Stimulated activated CD4-positive, alpha-beta T cell treated with anti-CD3 and anti-CD28 coated beads, Interleukin-1b, Interleukin-23, amount 100 ng/mL, for 48 hours (primary cell): Measurements from ENCODE around the gene GAPDHS.

ENCODE experiments used
- DNase-seq: peaks from one replicate; pipeline ENCODE4 v3.0.0-alpha.2; 2020

Gene GAPDHS

GRCh38 chr19:35540356-35540927, 7.2 kb downstream of the GAPDHS start:
- DNase-seq = no peak

GRCh38 chr19:35542209-35542608, 9.0 kb downstream of the GAPDHS start:
- DNase-seq = no peak

GRCh38 chr19:35543280-35544109, 10.2 kb downstream of the GAPDHS start:
- no peak for DNase-seq

- DNase-seq = no peak
Measured at GRCh38 chr19:35544110-35544802, 11.0 kb downstream of the GAPDHS start.

- peak; percentile 84 for DNase-seq
Measured at GRCh38 chr19:35545001-35545854, 12.0 kb downstream of the GAPDHS start, which contains the start of gene TMEM147. TMEM147 (plus strand) TSS chr19:35545626; CDS start chr19:35545740, 114 bp downstream.

DNA sequence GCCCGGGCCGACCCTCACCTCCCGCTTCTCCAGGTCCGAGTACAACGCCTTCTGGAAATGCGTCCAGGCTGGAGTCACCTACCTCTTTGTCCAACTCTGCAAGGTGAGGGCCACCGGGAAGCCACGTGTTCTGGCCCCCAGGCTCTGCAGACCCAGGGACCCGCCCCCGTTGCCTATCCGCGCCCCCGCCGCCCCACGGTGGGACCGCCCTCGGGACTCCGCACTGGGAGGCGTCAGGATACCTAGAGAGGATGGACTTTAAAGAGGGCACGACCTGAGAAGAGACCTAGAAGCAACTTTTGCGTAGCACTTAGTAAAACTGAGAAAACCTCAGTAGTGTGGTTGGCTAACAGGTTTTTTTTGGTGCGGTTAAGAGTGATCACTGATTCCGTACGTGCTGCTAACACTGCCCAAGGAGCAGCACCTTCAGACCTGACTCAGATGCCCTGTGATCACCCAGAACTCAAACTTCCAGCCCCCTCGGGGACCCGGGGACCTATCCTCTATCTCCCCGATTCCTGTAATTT, 12.7 kb downstream of the GAPDHS start:
- DNase-seq = peak; percentile 81

- DNase-seq = no peak
Measured at GRCh38 chr19:35546532-35546931, 13.3 kb downstream of the GAPDHS start.

DNA sequence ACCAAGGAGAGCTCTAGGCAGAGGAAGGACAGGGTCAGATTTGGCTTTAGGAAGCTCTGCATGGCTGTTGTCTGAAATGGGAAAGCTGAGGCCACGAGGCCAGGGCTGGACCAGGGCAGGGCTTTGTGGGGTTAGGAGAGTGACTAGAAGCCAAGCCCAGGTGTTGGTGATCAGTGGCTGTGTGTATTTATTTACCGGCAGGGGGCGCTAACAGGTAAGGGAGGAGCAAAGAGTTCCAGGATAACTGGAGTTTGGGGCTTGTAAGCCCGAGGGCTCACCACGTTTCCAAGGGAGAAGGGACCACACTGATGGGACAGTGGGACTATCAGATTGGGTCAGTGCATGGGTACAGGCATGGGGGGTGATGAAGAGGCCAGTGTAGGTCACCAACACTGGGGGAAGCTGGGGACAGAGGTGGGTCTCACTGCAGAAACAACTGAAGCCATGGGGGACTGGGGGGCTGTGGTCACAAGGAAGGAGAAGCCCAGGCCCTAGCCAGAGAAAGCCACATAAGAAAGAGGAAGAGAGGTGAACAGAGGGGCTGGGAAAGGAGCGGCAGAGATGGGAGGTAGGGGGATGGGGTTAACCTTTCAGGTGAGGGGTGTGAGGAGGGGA, 16.0 kb downstream of the GAPDHS start:
- DNase-seq = peak; percentile 50

GRCh38 chr19:35549879-35550523, 16.7 kb downstream of the GAPDHS start:
- DNase-seq = no peak

GRCh38 chr19:35551091-35551810, 18.0 kb downstream of the GAPDHS start:
- DNase-seq = no peak

- no peak for DNase-seq
Measured at GRCh38 chr19:35552534-35553384, 19.5 kb downstream of the GAPDHS start.

DNA sequence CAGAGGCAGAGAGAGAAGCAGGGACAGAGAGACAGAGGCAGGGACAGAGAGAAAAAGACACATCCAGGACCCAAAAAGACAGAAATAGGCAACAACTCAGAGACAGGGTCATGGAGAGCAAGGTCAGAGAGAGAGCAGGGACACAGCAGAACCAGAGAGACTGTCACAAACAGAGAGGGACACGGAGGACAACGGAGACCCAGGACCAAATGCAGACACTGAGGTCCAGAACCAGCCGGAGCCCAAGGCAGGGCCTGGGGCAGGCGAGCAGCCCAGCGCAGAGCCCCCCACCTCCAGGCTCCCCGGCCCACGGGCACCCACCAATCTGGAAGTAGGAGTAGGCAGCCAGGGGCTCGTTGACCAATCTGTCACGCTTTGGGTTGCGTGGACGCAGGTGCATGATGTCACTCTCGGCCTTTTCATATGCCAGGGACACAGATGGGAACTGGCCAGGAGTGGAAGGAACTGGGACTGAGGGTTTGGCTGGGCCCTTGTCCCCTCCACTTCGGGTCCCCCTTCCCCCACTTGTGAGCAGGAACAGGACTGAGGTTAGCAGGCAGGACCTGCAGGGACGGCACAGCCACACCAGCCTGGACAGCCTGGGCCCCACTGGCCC, 20.2 kb downstream of the GAPDHS start:
- no peak for DNase-seq

DNA sequence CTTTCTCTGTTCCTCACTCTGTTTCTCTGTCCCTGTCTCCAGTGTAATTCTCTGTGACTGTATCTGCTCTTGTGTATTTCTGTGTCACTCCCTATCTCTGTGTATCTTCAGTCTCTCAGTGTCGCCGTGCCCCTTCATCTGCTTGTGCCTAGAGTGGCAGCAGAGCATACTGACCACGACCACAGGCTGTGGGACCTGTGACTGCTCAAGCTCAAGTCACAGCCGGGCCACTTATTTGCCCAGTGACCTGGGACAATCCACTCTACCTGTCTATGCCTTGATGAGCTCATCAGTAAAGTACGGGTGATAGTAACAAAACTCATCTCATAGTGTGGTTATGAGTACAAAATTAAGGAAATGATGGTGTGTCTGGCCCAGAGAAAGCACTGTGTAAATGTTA, 20.8 kb downstream of the GAPDHS start:
- no peak for DNase-seq

- no peak for DNase-seq
Measured at GRCh38 chr19:35555301-35556005, 22.2 kb downstream of the GAPDHS start.

DNA sequence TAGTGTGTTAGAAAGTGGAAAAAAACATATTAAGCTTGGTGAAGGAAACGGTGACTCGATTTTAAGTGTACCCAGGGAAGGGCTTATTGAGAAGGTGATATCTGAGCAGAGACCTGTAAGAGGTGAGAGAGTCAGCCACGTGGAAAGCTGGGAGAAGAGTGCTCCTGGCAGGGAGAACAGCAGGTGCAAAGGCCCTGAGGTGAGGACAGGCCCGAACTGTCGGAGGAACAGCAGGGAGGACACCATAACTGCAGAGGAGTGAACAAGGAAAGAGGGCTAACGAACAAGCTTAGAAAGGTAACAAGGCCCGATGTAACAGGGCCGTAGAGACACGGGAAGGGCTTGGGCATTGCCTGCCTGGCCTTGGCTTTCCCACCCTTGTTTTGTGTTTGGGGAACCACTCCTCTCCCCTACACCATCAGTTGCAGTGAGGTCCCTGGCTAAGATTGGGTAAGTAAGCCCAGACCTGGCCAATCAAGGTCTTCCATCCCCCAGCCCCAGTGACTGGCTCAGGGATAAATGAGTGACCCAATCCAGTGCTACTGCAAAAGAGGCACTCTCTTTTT, 22.9 kb downstream of the GAPDHS start:
- DNase-seq = no peak

DNA sequence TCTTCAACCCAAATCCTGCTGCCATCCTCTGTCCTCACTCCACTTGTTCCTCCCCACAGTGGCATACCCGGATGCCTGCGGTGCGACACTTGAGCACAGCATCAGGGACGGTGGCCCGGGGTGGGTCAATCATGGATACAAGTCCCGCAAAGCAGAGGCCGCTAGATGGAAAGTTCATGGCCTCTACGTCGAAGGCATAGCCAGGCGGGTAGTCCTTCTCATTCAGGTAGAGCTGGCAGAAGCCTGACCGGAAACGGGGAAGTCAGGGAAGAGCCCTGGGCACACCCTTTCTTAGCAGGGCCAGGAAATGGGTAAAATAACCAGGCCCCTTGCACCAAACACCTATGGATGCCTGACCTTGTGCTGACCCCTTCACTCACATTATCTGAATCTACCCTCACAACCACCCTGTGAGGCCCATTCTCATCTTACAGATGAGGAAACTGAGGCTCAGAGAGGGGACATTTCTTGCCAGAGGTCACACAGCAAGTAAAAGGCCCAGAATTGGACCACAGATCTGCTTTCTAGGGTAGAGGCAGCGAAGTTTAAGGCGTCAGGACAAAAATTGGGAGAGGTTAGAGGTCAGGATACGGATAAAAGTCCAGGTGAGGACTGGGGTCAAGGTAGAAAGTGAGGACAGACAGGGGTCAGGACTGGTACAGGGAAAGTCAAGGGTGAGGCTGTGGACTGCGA, 23.7 kb downstream of the GAPDHS start:
- DNase-seq = no peak

- peak; percentile 57 for DNase-seq
Measured at GRCh38 chr19:35557539-35558399, 24.5 kb downstream of the GAPDHS start.
